Measurements from ENCODE around the gene BRCC3.
A peak's percentile ranks its signal among the peaks of the same experiment; 100 is the strongest.

BRCC3 gene

GRCh38 chrX:155070975-155071693 is at the start of gene BRCC3, which contains the start of the genes CMC4 and MTCP1:
TSS of gene BRCC3 (plus strand) at chrX:155071508. CDS start at chrX:155071528, 20 bp downstream.
TSS of gene CMC4 (minus strand) at chrX:155071136. CDS start at chrX:155064023, 7,113 bp downstream.
TSS of gene MTCP1 (minus strand) at chrX:155071136. CDS start at chrX:155066010, 5,126 bp downstream.
- peak; percentile 50 to 69 (median 62) for DNase-seq (ENCODE audit: low read depth in 3 of 3)

GRCh38 chrX:155022585-155022984 is 48.7 kb upstream of the BRCC3 start, which contains the start of gene F8:
TSS of gene F8 (minus strand) at chrX:155022723. CDS start at chrX:155022552, 171 bp downstream.
- DNase-seq (ENCODE audit: low read depth in 3 of 3) = no peak

- no peak for DNase-seq (ENCODE audit: low read depth in 3 of 3)
Observed at GRCh38 chrX:155023907-155024833, 47.1 kb upstream of the BRCC3 start.

- DNase-seq (ENCODE audit: low read depth in 3 of 3) = no peak
Observed at GRCh38 chrX:155026420-155026726, 44.9 kb upstream of the BRCC3 start.

- DNase-seq (ENCODE audit: low read depth in 3 of 3) = peak; percentile 72 to 89 (median 78)
Observed at GRCh38 chrX:155026727-155027508, 44.4 kb upstream of the BRCC3 start, which contains the start of gene FUNDC2. TSS of gene FUNDC2 (plus strand) at chrX:155026844. CDS start at chrX:155026939, 95 bp downstream.

GRCh38 chrX:155027509-155028066 is 43.7 kb upstream of the BRCC3 start:
- DNase-seq (ENCODE audit: low read depth in 3 of 3) = no peak

GRCh38 chrX:155028129-155028528 is 43.2 kb upstream of the BRCC3 start:
- DNase-seq (ENCODE audit: low read depth in 3 of 3) = no peak

GRCh38 chrX:155028877-155029291 is 42.4 kb upstream of the BRCC3 start:
- DNase-seq (ENCODE audit: low read depth in 3 of 3) = no peak

GRCh38 chrX:155031657-155032056 is 39.7 kb upstream of the BRCC3 start:
- no peak for DNase-seq (ENCODE audit: low read depth in 3 of 3)

- no peak for DNase-seq (ENCODE audit: low read depth in 3 of 3)
Observed at GRCh38 chrX:155035688-155036087, 35.6 kb upstream of the BRCC3 start.

- no peak for DNase-seq (ENCODE audit: low read depth in 3 of 3)
Observed at GRCh38 chrX:155046129-155046810, 25.0 kb upstream of the BRCC3 start.

- DNase-seq (ENCODE audit: low read depth in 3 of 3) = no peak
Observed at GRCh38 chrX:155046811-155047528, 24.3 kb upstream of the BRCC3 start.

GRCh38 chrX:155048977-155049619 is 22.2 kb upstream of the BRCC3 start:
- peak in 1 of 3 donors; percentile 49 for DNase-seq (ENCODE audit: low read depth in 3 of 3)

GRCh38 chrX:155052738-155053498 is 18.4 kb upstream of the BRCC3 start:
- DNase-seq (ENCODE audit: low read depth in 3 of 3) = no peak

- no peak for DNase-seq (ENCODE audit: low read depth in 3 of 3)
Observed at GRCh38 chrX:155053656-155054055, 17.7 kb upstream of the BRCC3 start.

- no peak for DNase-seq (ENCODE audit: low read depth in 3 of 3)
Observed at GRCh38 chrX:155054255-155054654, 17.1 kb upstream of the BRCC3 start.

- DNase-seq (ENCODE audit: low read depth in 3 of 3) = no peak
Observed at GRCh38 chrX:155055494-155055893, 15.8 kb upstream of the BRCC3 start.

- DNase-seq (ENCODE audit: low read depth in 3 of 3) = no peak
Observed at GRCh38 chrX:155056471-155056870, 14.8 kb upstream of the BRCC3 start.
